Nephron (organoid): Measurements from ENCODE around the gene VPREB3.
A peak's percentile ranks its signal among the peaks of the same experiment; 100 is the strongest.

Experiments
- H3K27ac Mint-ChIP-seq, 3 experiments: 2 replicates each; pipeline ENCODE4 v1.8.0; 2020; ENCODE audit warnings: mixed read lengths in 3 of 3, mild to moderate bottlenecking in 2 of 3, moderate library complexity in 1 of 3
- H3K27me3 Mint-ChIP-seq: 2 replicates; pipeline ENCODE4 v1.8.0; 2021; ENCODE audit warnings: low read depth, mild to moderate bottlenecking, moderate library complexity, mixed read lengths
- H3K36me3 Mint-ChIP-seq: 2 replicates; pipeline ENCODE4 v1.8.0; 2020; ENCODE audit warnings: low read depth, mixed read lengths
- H3K4me1 Mint-ChIP-seq: 2 replicates; pipeline ENCODE4 v1.8.0; 2020; ENCODE audit warnings: mixed read lengths
- H3K4me3 Mint-ChIP-seq, 3 experiments: 2 replicates each; pipeline ENCODE4 v1.8.0; 2020; ENCODE audit warnings: mild to moderate bottlenecking in 3 of 3, mixed read lengths in 3 of 3, moderate library complexity in 2 of 3
- H3K9me3 Mint-ChIP-seq: 2 replicates; pipeline ENCODE4 v1.8.0; 2020; ENCODE audit warnings: mixed read lengths
- TF ChIP-seq, protein P1 (sequence below), 3 experiments: fragments of 200-600 bp; sonication (generic); IDR thresholded peaks; one replicate each; pipeline ENCODE4 v1.5.0; 2021; ENCODE audit warnings: antibody characterized with exemption in 3 of 3; ENCODE audit not compliant: unreplicated experiment in 3 of 3

Gene VPREB3

DNA sequence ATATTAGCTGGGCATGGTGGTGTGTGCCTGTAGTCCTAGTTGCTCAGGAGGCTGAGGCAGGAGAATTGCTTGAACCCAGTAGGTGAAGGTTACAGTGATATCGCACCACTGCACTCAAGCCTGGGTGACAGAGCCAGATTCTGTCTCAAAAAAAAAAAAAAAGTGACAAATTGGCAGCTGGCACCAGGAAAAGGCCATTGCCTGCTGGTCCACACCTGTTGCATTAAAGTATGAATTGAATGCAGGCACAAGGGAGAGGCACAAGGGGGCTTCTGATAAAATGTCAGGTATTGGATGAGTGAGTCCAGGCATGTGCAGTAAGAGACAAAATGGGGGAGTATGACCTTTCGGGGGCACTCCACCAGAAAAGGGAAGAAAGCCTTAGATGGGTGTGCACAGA lies 31.5 kb downstream of the VPREB3 start:
- Mint-ChIP-seq H3K4me3 (no peak overlapping the region), H3K27ac (no peak overlapping the region), H3K27me3 (peaks cover 10% of the 10 kb centered on the region), H3K9me3 (no peaks in the 10 kb centered on the region), H3K36me3 (no peaks in the 10 kb centered on the region), H3K4me1 (peaks cover 4% of the 10 kb centered on the region)
- TF ChIP-seq, protein P1, sequence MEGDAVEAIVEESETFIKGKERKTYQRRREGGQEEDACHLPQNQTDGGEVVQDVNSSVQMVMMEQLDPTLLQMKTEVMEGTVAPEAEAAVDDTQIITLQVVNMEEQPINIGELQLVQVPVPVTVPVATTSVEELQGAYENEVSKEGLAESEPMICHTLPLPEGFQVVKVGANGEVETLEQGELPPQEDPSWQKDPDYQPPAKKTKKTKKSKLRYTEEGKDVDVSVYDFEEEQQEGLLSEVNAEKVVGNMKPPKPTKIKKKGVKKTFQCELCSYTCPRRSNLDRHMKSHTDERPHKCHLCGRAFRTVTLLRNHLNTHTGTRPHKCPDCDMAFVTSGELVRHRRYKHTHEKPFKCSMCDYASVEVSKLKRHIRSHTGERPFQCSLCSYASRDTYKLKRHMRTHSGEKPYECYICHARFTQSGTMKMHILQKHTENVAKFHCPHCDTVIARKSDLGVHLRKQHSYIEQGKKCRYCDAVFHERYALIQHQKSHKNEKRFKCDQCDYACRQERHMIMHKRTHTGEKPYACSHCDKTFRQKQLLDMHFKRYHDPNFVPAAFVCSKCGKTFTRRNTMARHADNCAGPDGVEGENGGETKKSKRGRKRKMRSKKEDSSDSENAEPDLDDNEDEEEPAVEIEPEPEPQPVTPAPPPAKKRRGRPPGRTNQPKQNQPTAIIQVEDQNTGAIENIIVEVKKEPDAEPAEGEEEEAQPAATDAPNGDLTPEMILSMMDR (IDR thresholded peaks at IDR 0.05; ENCODE audit: unreplicated experiment in 3 of 3) = no peak

- H3K36me3 Mint-ChIP-seq = no peaks in the 10 kb centered on the region
- TF ChIP-seq, protein P1 (IDR thresholded peaks at IDR 0.05; ENCODE audit: unreplicated experiment in 3 of 3) = no peak
- no peak overlapping the region for H3K27ac Mint-ChIP-seq
- no peak overlapping the region for H3K4me3 Mint-ChIP-seq
- peaks cover 10% of the 10 kb centered on the region for H3K27me3 Mint-ChIP-seq
- H3K4me1 Mint-ChIP-seq = peaks cover 4% of the 10 kb centered on the region
- no peaks in the 10 kb centered on the region for H3K9me3 Mint-ChIP-seq
Measured at GRCh38 chr22:23722160-23722559, 32.1 kb downstream of the VPREB3 start.

- H3K4me3 Mint-ChIP-seq = no peak overlapping the region
Measured at GRCh38 chr22:23720855-23721254, 33.4 kb downstream of the VPREB3 start.

GRCh38 chr22:23718371-23719165 lies 35.7 kb downstream of the VPREB3 start:
- Mint-ChIP-seq H3K27me3 (peaks cover 5% of the 10 kb centered on the region), H3K27ac (peak overlapping the region in 1 of 3 experiments; percentile 26), H3K4me3 (peak overlapping the region; percentile 39 to 53 (median 46)), H3K36me3 (peaks cover 8% of the 10 kb centered on the region), H3K9me3 (no peaks in the 10 kb centered on the region), H3K4me1 (peaks cover 4% of the 10 kb centered on the region)
- TF ChIP-seq, protein P1 (IDR thresholded peaks at IDR 0.05; ENCODE audit: unreplicated experiment in 3 of 3) = no peak

More at GRCh38 chr22:23720855-23721254, 33.4 kb downstream of the VPREB3 start:
- Mint-ChIP-seq H3K36me3 (no peaks in the 10 kb centered on the region), H3K27ac (no peak overlapping the region), H3K27me3 (peaks cover 5% of the 10 kb centered on the region), H3K4me1 (peaks cover 4% of the 10 kb centered on the region), H3K9me3 (no peaks in the 10 kb centered on the region)
- TF ChIP-seq, protein P1 (IDR thresholded peaks at IDR 0.05; ENCODE audit: unreplicated experiment in 3 of 3) = no peak

- H3K9me3 Mint-ChIP-seq = no peaks in the 10 kb centered on the region
- H3K27me3 Mint-ChIP-seq = no peaks in the 10 kb centered on the region
- H3K27ac Mint-ChIP-seq = peak overlapping the region; percentile 76 to 89 (median 81)
- peaks cover 4% of the 10 kb centered on the region for H3K4me1 Mint-ChIP-seq
- peaks cover 14% of the 10 kb centered on the region for H3K36me3 Mint-ChIP-seq
- TF ChIP-seq, protein P1 (IDR thresholded peaks at IDR 0.05; ENCODE audit: unreplicated experiment in 3 of 3) = no peak
- peak overlapping the region; percentile 83 to 89 (median 87) for H3K4me3 Mint-ChIP-seq
Measured at GRCh38 chr22:23716811-23717801, 37.1 kb downstream of the VPREB3 start.
